CD4-positive, alpha-beta T cell (primary cell): Measurements from ENCODE around the gene SLC2A2. TPM values are rescaled to one million over a fixed set of nuclear protein-coding genes. Genes with fewer than 3 reads are reported as not detected.

Experiments
- ATAC-seq: fragments of 200-7000 bp; cut with Tn5 transposase; one replicate; pipeline ENCODE4 v1.10.0; 2022; ENCODE audit warnings: mild to moderate bottlenecking; ENCODE audit not compliant: poor library complexity
- CTCF ChIA-PET: fragments of 350-600 bp; sonication (Branson Sonifier 250); formaldehyde crosslinking; loops from one replicate; lab custom pipeline; 2021; ENCODE audit warnings: antibody characterized with exemption, inconsistent platforms; lab: Charles Lee
- POLR2A ChIA-PET: fragments of 350-600 bp; sonication (Branson Sonifier 250); formaldehyde crosslinking; loops from one replicate; lab custom pipeline; 2021; ENCODE audit warnings: antibody characterized with exemption, inconsistent platforms; lab: Charles Lee
- DNase-seq, 14 experiments: peaks; one replicate each; pipeline ENCODE4 v3.0.0-alpha.2; 2013 to 2020; ENCODE audit warnings: mixed read lengths in 2 of 14
- H3K27ac ChIP-seq, 2 donors: one replicate each; pipeline versions ENCODE4 v1.5.1 to v1.7.0; 2013; ENCODE audit warnings: low read length in 2 of 2, low read depth in 1 of 2, mild to moderate bottlenecking in 1 of 2
- H3K27me3 ChIP-seq, 2 experiments: 1 replicate in 1 of 2; 2 replicates in 1 of 2; pipeline versions ENCODE4 v1.6.1 to v1.7.0; 2013; ENCODE audit warnings: low read length in 2 of 2, control low read depth in 1 of 2, mild to moderate bottlenecking in 1 of 2, moderate library complexity in 1 of 2; ENCODE audit not compliant: insufficient read depth in 2 of 2, control insufficient read depth in 1 of 2
- H3K36me3 ChIP-seq: one replicate; pipeline ENCODE4 v1.6.1; 2013; ENCODE audit warnings: low read length, control low read depth; ENCODE audit not compliant: insufficient read depth
- H3K4me1 ChIP-seq: one replicate; pipeline ENCODE4 v1.6.1; 2013; ENCODE audit warnings: low read length, control low read depth; ENCODE audit not compliant: insufficient read depth
- H3K4me3 ChIP-seq: one replicate; pipeline ENCODE4 v1.5.1; 2013; ENCODE audit warnings: mild to moderate bottlenecking, low read length, moderate library complexity
- H3K9me3 ChIP-seq, 2 experiments: 1 replicate in 1 of 2; 2 replicates in 1 of 2; pipeline versions ENCODE4 v1.6.1 to v1.7.0; 2013; ENCODE audit warnings: low read length in 2 of 2, mild to moderate bottlenecking in 2 of 2, control low read depth in 1 of 2, moderate library complexity in 1 of 2; ENCODE audit not compliant: control insufficient read depth in 1 of 2, insufficient read depth in 1 of 2
- H3K27ac Mint-ChIP-seq: one replicate; pipeline ENCODE4 v1.8.0; 2020; ENCODE audit warnings: mixed read lengths
- H3K27me3 Mint-ChIP-seq: one replicate; pipeline ENCODE4 v1.8.0; 2021; ENCODE audit warnings: mixed read lengths
- H3K36me3 Mint-ChIP-seq: one replicate; pipeline ENCODE4 v1.8.0; 2021; ENCODE audit warnings: low read depth, mixed read lengths
- H3K4me1 Mint-ChIP-seq: one replicate; pipeline ENCODE4 v1.8.0; 2021; ENCODE audit warnings: low read depth, mixed read lengths
- H3K4me3 Mint-ChIP-seq: one replicate; pipeline ENCODE4 v1.8.0; 2020; ENCODE audit warnings: mild to moderate bottlenecking, mixed read lengths
- H3K9me3 Mint-ChIP-seq: one replicate; pipeline ENCODE4 v1.8.0; 2020; ENCODE audit warnings: mixed read lengths
- CTCF ChIP-seq: fragments of 200-600 bp; IDR thresholded peaks from one replicate; pipeline ENCODE4 v1.8.0; 2022; ENCODE audit warnings: antibody characterized with exemption, mild to moderate bottlenecking
- intact Hi-C, 2 experiments: fragments of 100-400 bp; cut with DNase I in 1 of 2; cut with micrococcal nuclease in 1 of 2; formaldehyde crosslinking; loops; one replicate each; pipeline versions ENCODE4 v1.15.1 to v1.9.0; 2023 to 2025; cut with DNase I, micrococcal nuclease
- total RNA-seq, 174 experiments: library from RNA in 2 of 174; stranded (reverse) in 2 of 174; gene quantifications; one replicate each; pipeline ENCODE4 v1.2.3 and lab custom pipeline; 2021 to 2026

SLC2A2 gene
- total RNA-seq, 2 experiments from 2014 or later = not detected

DNA sequence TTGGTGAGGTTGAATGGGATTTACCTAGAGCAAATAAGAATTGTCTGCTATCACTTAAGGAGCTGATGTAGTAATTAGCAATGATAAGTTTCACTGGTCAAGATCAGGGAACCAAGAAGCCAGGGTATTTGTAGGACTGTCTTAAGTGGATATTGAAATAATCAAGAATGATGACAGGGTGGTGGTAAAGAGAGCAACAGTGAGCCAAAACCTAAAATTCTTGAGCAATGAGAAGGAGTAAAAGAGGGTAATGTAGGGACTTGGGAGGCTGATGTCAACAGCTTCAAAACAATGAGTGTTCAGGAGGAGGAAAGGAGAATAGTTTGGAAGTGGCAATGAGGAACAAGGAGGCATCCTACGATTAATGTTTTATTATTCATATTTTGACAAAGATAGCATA is 31.5 kb upstream of the SLC2A2 start:
- Mint-ChIP-seq H3K9me3 (peaks cover 3% of the 10 kb centered on the region), H3K27ac (no peak overlapping the region), H3K4me3 (no peak overlapping the region), H3K4me1 (no peaks in the 10 kb centered on the region), H3K36me3 (peaks cover 19% of the 10 kb centered on the region), H3K27me3 (no peaks in the 10 kb centered on the region)
- no peaks in the 10 kb centered on the region for H3K9me3 ChIP-seq
- H3K36me3 ChIP-seq = no peaks in the 10 kb centered on the region
- POLR2A ChIA-PET = no interaction called here
- no peak overlapping the region for H3K27ac ChIP-seq
- no peak for ATAC-seq
- no peak overlapping the region for H3K4me3 ChIP-seq
- no peak for TF ChIP-seq CTCF
- intact Hi-C loops = no loop called here
- H3K27me3 ChIP-seq = no peaks in the 10 kb centered on the region
- no peaks in the 10 kb centered on the region for H3K4me1 ChIP-seq
- DNase-seq = no peak
- CTCF ChIA-PET = no interaction called here

DNA sequence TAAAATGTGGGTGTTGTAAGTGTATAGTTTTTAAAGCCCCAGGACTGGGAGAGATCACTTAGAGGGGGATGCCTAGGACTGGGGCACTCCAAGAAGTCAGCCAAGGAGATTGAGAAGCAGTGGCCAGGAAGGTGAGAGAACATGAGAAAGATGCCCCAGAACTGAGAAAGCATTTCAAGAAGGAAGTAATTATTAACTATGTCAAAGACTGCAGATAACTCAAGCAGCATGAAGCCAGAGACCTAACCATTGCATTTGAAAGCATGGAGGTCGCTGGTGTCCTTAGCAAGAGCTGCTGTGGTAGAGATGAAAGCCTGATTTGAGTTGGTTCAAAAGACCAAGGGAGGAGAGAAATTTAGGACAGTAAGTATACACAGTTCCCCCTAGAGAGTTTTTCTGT is 30.6 kb upstream of the SLC2A2 start:
- Mint-ChIP-seq H3K36me3 (peaks cover 9% of the 10 kb centered on the region), H3K27me3 (no peaks in the 10 kb centered on the region), H3K9me3 (peaks cover 3% of the 10 kb centered on the region), H3K4me3 (no peak overlapping the region), H3K27ac (no peak overlapping the region), H3K4me1 (no peaks in the 10 kb centered on the region)
- no peaks in the 10 kb centered on the region for H3K4me1 ChIP-seq
- intact Hi-C loops = no loop called here
- no peak overlapping the region for H3K27ac ChIP-seq
- TF ChIP-seq CTCF = no peak
- peaks cover 0 to 4% of the 10 kb centered on the region in 2 experiments for H3K9me3 ChIP-seq
- DNase-seq (no peak), ATAC-seq (no peak)
- ChIA-PET POLR2A (no interaction called here), CTCF (no interaction called here)
- no peak overlapping the region for H3K4me3 ChIP-seq
- no peaks in the 10 kb centered on the region for H3K36me3 ChIP-seq
- H3K27me3 ChIP-seq = no peaks in the 10 kb centered on the region

DNA sequence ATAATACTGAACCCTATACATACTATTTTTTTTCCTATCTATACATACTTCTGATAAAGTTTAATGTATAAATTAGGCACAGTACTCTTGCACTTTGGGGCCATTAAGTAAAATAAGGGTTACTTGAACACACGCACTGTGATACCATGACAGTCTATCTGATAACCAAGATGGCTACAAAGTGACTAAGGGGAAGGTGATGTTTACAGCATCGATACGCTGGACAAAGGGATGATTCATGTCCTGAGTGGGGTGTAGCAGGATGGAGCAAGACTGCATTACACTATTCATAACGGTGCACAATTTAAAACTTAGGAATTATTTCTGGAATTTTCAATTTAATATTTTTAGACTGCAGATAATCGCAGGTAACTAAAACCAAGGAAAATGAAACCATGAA is 30.0 kb upstream of the SLC2A2 start:
- Histone ChIP-seq H3K27ac (no peak overlapping the region), H3K4me1 (no peaks in the 10 kb centered on the region), H3K4me3 (no peak overlapping the region), H3K36me3 (no peaks in the 10 kb centered on the region), H3K27me3 (no peaks in the 10 kb centered on the region), H3K9me3 (peaks cover 0 to 4% of the 10 kb centered on the region in 2 experiments)
- Mint-ChIP-seq H3K27ac (no peak overlapping the region), H3K4me3 (no peak overlapping the region), H3K36me3 (peaks cover 3% of the 10 kb centered on the region), H3K4me1 (no peaks in the 10 kb centered on the region), H3K27me3 (no peaks in the 10 kb centered on the region), H3K9me3 (peaks cover 3% of the 10 kb centered on the region)
- no peak for DNase-seq
- ChIA-PET CTCF (no interaction called here), POLR2A (no interaction called here)
- no peak for ATAC-seq
- TF ChIP-seq CTCF = no peak
- intact Hi-C loops = no loop called here
